Measurements from ENCODE around the gene HK2.
"Not testable (repeated sequence)": the region's sequence is repeated elsewhere in the genome, so short reads cannot be mapped to it uniquely, and the experiment has no call there.

The HK2 gene

GRCh38 chr2:74834792-74835755 is 1.1 kb downstream of the HK2 start:
- FAIRE-seq, result no peak

GRCh38 chr2:74835831-74836674 is 2.1 kb downstream of the HK2 start:
- no peak for FAIRE-seq

- no peak for FAIRE-seq
These were observed 2.9 kb downstream of the HK2 start for GRCh38 chr2:74836675-74837401.

- FAIRE-seq, result no peak
These were observed 7.7 kb downstream of the HK2 start for GRCh38 chr2:74841641-74842040.

GRCh38 chr2:74843433-74843832 is 9.5 kb downstream of the HK2 start:
- no peak for FAIRE-seq

GRCh38 chr2:74843899-74844298 is 10.0 kb downstream of the HK2 start:
- no peak for FAIRE-seq

GRCh38 chr2:74844752-74845151 is 10.8 kb downstream of the HK2 start:
- FAIRE-seq, result no peak

- FAIRE-seq, result no peak
These were observed 11.4 kb downstream of the HK2 start for GRCh38 chr2:74845217-74845751.

GRCh38 chr2:74845991-74846390 is 12.1 kb downstream of the HK2 start:
- FAIRE-seq, result no peak

- FAIRE-seq, result no peak
These were observed 12.6 kb downstream of the HK2 start for GRCh38 chr2:74846481-74846880.

GRCh38 chr2:74847070-74847858 is 13.3 kb downstream of the HK2 start:
- FAIRE-seq, result no peak

- FAIRE-seq, result no peak
These were observed 15.4 kb downstream of the HK2 start for GRCh38 chr2:74849228-74849892.

GRCh38 chr2:74850496-74851190 is 16.7 kb downstream of the HK2 start:
- no peak for FAIRE-seq

- no peak for FAIRE-seq
These were observed 17.3 kb downstream of the HK2 start for GRCh38 chr2:74851191-74851566.

- FAIRE-seq, result not testable (repeated sequence)
These were observed 19.4 kb downstream of the HK2 start for GRCh38 chr2:74853360-74853759.

- FAIRE-seq, result no peak
These were observed 20.5 kb downstream of the HK2 start for GRCh38 chr2:74854401-74854800.

- not testable (repeated sequence) for FAIRE-seq
These were observed 21.3 kb downstream of the HK2 start for GRCh38 chr2:74855114-74855707.

GRCh38 chr2:74856004-74856578 is 22.2 kb downstream of the HK2 start:
- no peak for FAIRE-seq

GRCh38 chr2:74856599-74856998 is 22.7 kb downstream of the HK2 start:
- FAIRE-seq, result no peak

- no peak for FAIRE-seq
These were observed 23.3 kb downstream of the HK2 start for GRCh38 chr2:74857215-74857614.
